HG02981 (cell line): ENCODE results near the gene IER3.

Experiments
- ATAC-seq: cut with Tn5 transposase; IDR thresholded peaks from one replicate; pipeline ENCODE4 v1.9.1; 2021; ENCODE audit warnings: mild to moderate bottlenecking, moderate library complexity; ENCODE audit not compliant: unreplicated experiment

Gene IER3, protein sequence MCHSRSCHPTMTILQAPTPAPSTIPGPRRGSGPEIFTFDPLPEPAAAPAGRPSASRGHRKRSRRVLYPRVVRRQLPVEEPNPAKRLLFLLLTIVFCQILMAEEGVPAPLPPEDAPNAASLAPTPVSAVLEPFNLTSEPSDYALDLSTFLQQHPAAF

DNA sequence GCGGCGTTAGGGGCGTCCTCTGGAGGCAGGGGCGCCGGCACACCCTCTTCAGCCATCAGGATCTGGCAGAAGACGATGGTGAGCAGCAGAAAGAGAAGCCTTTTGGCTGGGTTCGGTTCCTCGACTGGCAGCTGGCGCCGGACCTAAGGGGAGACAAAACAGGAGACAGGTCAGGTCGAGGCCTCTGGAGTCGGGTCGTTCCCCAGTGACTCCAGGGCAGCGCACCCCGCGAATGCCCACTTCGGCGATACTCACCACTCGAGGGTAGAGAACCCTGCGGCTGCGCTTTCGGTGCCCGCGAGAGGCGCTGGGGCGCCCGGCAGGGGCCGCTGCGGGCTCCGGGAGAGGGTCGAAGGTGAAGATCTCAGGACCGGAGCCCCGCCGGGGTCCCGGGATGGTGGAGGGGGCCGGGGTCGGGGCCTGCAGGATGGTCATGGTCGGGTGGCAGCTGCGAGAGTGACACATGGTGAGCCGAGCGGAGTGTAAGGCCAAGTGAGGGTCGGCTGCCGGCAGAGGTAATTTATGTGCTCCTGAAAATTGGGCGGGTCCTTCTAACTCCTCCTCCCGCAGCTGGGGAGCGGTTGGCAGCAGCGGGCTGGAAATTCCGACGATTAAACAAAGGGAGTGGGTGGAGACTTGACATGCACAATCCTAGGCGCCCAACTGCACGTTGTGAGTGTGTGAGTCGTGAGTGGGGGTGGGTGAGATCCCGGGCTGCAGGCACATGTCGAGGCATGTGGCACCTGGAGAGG lies at the start of gene IER3:
Gene IER3 (minus strand): TSS at position 494 of the 752 bp plus-strand sequence. CDS start 29 bp downstream, at position 465.
- ATAC-seq = no peak

DNA sequence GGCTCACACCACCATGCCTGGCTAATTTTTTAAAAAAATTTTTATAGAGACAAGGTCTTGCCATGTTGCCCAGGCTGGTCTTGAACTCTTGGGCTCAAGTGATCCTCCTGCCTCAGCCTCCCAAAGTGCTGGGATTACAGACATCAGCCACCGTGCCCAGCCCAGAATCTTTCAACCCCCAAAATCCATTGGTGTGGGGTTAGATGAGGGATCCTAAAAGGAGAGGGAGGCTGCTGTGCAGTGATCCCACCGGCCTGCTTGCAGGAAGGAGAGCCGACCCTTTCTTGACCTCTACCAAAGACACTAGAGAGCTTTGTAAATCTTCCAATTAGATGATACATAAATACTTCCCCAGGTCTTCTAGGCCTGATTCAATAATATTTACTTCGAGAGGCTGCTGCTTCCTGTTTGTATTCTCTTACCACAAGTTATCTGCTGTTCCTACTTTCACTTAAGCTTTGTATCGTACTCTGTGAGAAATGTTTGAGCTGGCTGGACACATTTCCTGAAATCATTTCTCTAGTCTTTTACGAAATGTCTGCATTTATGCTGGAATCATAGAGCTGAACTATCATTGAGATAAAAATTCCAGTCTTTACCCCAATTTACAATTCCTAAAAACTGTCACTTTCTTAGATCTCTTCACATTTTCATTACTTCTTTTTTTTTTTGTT lies 49.3 kb upstream of the IER3 start:
- no peak for ATAC-seq

DNA sequence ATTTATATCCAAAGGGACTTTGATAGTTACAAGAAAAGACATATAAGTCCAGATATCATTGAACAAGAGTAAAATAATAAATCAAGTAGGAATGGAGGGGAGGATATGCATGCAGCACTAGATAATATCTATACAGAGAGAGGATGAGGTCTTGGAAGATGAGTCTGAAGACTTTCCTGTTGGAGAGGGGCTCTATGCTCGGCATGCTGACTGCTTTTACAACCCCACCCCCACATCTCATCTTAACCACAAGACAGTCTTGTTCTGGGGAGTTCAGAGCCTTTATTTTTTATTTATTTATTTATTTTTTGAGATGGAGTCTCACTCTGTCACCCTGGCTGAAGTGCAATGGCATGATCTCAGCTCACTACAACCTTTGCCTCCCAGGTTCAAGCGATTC lies 48.4 kb upstream of the IER3 start:
- no peak for ATAC-seq

DNA sequence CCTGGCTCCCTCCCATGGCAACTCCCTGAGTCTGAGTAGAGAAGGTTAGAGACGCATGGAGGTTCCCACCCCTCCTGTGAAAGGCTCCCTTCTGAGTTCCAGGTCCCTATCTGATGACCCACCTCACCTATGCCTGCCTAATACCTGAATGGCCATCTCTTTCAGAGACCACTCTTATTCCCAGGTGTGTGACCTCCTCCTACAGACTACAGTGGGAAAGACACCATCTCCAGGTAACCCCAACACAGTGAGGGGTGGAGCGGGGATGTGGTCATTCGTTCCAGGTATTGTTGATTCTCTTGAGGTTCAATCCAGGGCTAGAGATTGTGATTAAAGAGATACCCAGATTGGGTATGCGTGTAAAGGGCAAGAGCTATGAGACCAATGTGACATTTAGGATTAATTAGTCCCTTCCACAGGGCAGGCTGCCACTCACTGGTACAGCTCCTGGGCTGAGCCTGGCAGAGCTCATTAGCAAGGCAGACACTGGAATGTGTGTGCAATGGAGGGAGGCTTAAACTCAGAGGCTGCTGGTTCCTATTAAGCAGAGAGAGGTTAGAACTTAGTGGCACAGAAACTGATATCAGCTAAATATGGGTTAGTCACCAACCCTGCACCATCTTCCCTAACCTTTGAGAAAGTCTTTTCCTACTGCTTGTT lies 46.5 kb upstream of the IER3 start:
- no peak for ATAC-seq

DNA sequence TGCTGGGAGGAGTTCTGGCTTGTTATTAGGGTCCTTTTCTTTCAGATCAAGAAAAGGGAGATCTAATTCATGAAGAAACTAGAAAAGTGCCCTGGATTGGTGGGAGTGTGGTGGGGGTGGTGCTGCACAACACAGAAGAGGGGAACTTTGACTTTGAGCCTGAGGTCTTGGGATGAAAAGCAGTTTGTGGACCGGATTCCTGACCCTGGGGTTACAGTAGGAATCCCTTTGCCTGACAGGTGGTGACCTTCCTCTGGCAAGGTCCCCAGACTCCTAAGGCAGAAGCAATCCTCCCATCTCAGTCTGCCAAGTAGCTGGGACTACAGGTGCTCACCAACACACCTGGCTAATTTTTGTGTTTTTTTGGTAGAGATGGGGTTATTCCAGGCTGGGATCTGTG lies 45.3 kb upstream of the IER3 start:
- ATAC-seq = no peak

DNA sequence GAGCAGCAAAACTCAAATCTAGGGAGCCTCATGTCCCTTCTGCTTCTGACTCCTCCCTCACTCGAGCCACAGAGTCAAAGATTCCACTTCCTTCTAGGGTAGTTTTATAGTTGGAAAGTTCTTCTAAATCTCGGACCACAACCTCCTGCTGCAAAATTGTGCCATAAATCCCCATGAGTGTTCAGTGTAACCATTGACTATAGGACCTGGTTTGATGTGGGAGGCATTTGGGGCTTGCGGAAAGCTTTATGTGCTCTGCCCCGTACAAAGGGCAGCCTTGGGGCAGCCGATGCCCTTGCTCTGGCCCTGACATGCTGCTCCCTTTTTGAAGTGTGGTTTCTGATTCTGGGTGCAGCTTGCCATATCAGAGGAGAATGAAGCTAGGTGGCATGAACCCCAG lies 43.6 kb upstream of the IER3 start:
- ATAC-seq = no peak

DNA sequence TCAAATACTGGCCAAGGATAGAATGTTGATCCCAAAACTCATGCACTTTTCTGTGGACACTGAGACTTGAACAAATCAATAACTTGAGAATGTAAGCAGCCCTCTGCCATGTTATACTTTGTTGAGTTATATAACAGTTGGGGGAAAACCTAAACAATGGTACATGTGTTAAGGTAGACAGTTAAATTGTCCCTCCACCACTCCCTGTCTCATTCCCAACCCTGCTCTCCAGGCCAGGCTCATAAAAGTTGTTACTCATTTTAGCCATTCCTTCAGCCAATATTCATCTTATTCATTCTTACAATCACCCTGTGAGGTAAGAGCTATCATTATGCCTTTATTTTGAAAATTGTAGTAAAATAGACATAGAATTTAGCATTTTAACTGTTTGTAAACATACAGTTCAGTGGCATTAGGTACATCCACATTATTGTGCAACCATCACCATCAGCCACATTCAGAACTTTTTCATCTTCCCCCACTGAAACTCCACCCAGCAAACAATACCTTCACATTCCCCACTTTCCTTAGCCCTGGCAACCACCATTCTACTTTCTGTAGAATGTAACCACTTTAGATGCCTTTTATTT lies 38.2 kb upstream of the IER3 start:
- no peak for ATAC-seq

DNA sequence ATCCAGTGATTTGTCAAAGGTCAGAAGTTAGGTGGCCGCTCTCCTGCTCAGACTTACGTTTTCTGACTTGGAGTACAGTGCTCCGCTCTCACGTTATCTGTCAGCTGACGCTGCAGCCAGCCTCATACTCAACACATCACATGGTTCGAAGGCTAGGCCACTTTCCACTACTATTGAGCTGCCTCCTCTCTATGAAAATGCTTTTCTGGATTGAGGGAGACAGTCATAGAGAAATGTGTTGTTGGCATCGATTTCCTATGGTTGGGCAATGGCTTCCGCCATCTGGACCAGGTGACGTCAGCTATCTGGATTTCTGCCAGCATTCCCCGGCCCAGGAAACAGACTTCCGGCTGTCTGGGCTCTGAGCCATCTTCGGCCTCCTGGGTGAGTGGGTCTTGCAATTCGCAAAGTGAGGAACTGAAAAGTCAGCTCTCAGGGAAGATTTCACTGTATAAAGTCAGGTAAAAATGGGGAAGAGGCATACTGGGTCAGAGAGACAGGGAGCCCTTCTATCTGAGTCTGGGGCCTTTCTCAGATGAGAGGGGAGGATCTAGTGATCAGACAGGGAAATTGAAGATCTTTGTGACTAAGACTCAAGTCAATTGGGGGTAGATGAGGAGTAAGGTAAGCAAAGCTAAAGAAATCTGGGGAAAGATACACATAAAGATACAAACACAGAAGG lies 37.5 kb upstream of the IER3 start:
- ATAC-seq = no peak

DNA sequence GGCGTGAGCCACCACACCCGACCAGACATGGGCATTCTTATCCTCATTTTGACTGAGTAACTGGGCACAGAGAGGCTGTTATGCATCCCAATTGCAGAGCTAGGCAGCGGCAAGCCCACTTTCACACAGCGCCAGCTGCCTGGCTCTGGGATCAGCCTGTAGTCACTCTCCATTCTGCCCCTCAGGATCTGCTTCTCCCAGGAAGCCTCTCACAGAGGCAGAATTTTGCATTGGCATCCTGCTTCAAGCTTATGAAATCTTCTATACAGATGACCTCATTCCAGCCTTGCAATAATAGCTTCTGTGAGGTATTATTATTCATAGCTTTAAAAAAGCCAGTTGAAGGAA lies 37.0 kb upstream of the IER3 start:
- ATAC-seq = no peak

DNA sequence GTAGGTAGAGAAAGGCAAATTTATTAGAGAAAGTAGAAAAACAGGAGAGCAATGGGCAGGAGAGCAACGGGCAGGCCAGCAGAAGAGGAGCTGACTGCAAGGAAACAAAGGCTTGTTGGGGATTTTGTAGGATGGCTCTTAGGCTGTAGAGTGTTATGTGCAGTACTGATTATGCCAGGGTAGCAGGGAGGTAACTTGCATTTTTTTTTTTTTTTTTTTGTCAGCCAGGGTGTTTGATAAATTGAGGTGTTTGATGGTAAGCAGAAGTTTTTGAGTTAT lies 36.2 kb upstream of the IER3 start:
- no peak for ATAC-seq

DNA sequence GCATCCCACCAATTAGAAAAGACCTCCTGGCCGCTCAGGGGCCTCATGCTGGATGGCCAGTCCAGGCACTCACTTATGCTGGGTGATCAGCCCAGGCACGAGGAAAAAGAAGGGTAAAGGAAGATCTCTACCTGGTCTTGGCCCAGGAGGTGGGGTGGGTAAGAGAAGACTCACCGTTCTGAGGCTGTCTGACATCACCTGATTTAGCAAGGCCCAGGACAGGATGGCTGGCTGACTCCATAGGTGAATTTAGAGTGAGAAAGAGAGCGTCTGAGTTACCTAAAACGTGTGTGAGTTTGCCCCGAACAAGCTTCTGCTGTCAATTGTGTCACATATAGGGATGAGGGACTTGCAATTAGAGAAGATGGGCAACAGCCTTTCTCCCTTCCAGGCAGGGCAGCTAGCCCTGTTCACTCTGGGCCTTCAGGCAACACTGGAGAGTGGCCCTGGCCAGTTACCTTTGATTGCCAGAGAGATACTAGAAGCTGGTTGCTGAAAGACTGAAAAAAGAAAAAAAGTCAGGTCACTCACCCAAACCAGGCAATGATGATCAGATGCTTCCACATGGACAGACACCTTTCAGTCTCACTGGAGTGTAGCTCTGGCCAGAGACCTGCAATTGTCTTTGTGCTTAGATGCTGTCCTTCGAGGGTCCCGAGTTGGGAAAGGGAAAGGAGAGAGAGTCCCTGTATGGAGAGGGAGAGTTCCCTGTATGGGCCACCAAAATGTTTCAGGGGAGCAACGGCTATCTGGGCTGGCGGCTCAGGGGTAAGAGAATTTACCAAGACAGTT lies 35.7 kb upstream of the IER3 start:
- ATAC-seq = no peak

DNA sequence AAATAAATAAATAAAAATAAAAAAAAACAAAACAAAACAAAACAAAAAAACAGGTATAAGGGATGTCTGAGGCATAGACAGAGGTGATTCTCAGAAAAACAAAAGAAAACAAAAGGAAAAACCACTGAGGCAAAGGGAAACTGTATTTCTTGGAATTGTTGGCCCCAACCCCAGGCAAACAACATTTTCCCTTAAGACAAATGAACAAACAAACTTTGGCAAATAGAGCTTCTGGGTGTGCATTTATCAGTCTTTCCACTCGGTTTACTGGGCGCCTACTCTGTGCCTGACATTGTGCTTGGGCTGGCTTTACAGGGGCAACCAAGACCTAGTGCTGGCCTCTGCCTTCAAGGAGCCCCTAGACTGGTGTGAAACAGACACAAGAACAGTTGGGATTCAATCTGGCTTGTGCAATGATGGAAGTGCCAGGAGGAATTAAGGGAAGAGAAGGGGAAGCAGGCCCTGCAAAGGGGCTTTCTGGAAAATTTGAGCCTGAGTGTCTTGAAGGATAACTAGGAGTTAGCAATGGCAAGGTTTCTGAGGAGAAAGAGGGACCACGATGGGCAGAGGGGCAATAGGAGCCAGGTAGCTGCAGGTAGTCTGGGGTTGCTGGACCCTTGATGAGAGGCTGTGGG lies 33.8 kb upstream of the IER3 start:
- ATAC-seq = no peak

DNA sequence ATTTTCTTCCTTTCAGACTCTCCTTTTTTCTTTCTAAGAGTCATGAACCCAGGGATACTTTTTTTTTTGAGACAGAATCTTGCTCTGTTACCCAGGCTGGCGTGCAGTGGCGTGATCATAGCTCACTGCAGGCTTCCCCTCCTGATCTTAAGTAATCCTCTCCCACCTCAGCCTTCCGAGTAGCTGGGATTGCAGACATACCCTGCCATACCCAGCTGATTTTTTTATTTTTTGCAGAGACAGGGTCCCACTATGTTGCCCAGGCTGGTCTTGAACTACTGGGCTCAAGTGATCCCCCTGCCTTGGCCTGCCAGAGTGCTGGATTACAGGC lies 32.8 kb upstream of the IER3 start:
- no peak for ATAC-seq

DNA sequence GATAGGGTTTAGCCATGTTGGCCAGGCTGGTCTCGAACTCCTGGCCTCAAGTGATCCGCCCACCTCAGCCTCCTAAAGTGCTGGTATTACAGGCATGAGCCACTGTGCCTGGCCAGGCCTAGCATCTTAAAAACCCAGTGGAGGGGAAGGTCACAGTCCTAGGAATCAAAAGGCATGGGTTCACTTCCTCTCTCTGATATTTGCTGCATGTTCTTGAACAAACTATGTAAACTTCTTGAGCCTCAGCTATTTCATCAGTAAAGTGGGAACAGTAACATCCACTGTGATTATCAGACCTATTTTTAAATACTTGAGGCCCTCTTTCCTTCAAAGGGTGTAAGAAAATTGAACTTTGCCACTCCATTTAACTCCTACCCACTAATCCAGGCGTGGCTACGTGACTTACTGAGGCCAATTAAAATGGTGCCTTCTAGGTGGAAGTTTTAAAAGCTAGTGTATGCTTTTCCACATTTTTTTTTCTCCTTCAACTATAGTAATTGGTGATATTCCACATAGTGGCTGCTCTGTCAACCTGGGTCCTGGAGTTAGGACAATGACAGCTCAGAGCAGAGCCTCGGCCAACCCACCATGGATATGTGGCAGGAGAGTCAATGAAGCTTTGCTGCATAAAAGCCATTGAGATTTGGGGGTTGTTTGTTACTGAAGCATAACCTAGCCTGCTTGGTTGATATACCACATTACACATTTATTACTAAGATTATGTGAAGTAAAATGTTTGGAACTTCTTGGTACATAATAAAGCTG lies 32.2 kb upstream of the IER3 start:
- ATAC-seq = no peak

DNA sequence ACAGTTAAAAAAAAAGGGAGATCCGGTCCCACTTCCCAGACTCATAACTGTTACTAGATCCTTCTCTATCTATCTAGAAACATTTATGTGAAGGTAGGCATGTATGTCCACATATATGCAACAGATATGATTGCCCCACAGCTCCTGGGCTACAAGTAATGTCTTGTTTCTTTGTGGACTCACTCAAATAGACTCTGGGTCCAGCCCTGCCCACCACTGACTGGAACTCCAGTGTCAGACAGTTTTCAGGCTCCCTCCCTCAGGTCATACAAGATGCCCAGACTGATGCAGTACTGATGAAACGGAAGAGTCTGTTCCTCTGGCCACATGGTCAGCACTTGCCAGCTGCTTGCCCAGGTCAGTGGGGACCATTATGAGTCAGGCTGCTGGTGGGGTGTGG lies 30.8 kb upstream of the IER3 start:
- no peak for ATAC-seq

DNA sequence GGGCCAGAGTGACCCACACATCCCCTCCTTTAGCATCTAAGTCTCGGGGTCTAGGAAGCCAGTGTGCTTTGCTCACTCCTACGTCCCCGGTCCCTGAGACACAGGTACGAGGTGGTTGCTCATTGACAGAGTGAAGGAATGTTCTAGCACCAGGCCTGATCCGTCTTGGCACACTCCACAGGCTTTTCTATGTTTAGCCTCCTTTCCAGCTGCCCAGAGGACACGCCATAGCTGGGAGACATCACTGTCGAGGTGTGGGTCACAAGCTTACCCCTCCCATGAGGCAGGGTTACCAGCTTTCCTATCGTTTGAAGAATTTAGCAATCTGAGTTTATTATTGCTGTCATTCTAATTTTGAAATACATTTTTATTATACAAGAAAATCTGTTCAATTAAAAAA lies 30.4 kb upstream of the IER3 start:
- no peak for ATAC-seq

DNA sequence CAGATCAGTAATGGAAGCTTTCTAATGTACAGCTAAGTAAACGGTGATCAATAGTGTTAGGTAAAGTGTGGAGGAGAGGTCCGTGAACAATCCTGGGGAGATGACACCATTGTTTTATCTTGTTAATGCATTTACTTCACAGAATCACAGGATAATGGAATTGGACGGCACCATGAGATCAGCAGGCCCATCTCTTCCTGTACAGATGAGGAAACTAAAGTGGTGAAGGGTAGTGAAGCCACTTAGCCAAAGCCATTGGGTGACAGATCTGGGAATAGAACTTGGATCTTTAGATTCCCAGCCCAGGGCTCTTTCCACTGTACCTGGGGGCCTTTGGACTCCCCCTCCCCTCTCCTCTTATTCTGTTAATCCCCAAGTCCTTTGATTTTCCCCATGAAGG lies 26.2 kb upstream of the IER3 start:
- ATAC-seq = no peak

DNA sequence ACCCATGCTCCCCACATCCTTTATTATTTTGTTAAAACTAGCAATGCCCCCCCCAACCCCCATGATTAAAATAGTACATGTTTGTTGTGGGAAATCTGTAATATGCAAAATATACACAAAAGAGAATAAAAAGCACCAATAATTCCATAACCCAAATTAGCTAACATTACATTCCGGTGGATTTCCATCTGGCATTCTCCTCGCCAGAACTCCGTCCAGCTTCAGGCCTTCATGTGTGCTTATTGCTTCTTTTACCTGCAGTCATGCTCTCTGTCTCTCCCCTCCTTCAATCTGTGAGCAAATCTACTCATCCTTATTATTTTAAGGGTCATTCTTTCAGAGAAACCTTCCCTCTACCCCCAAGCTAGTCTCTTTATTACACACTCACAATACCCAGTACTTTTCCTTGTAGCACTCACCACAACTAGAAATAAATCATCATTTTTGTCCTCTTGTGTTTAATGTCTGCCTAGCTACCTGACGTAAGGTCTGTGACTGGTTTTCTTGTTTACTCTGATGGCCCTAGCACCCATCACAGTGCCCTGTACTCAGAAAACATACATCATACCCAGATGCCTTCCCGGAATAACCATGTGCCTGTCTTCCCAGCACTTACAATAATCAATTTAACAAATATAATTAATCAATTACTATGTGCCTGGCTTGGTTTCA lies 25.6 kb upstream of the IER3 start:
- ATAC-seq = no peak
